ENCODE data around the gene APMAP. TPM values are rescaled to one million over a fixed set of nuclear protein-coding genes. Genes with fewer than 3 reads are reported as not detected.

The APMAP gene
- total and polyA plus RNA-seq, 2 of the 13 experiments (the other 11 are each of a cell fraction or from before 2014, with no cell fraction given) = 168 to 214 TPM

GRCh38 chr20:24962182-24962492, 30.4 kb downstream of the APMAP start (continued):
- no peak for TF ChIP-seq PAXIP1 (CRISPR knock-in tag; conservative IDR thresholded peaks at IDR 0.05)
- TF ChIP-seq FLYWCH1 (CRISPR knock-in tag; IDR thresholded peaks at IDR 0.05) = no peak

- in situ Hi-C loops (cut with HindIII; ENCODE audit: extremely low pct_ligation_motif_present, low pct_unique_long_range_greater_than_20kb) (no loop called here), intact Hi-C loops (cut with micrococcal nuclease; ENCODE audit: unreplicated experiment) (no loop called here)
- no peak overlapping the region for H2AFZ ChIP-seq (ENCODE audit: low read length)
- H3K27me3 ChIP-seq (ENCODE audit: control insufficient read depth in 1 of 2, insufficient read depth in 2 of 2, low read length in 2 of 2) = no peaks in the 10 kb centered on the region
- no peaks in the 10 kb centered on the region for H3K4me1 ChIP-seq (ENCODE audit: insufficient read depth, low read length)
- H3K9me3 ChIP-seq (ENCODE audit: low read length) = no peaks in the 10 kb centered on the region
- no peak overlapping the region for H3K9ac ChIP-seq (ENCODE audit: insufficient read depth, low read depth, low read length)
- ChIA-PET POLR2A (no interaction called here), CTCF (ENCODE audit: low intra/inter-chr PET ratio, low total read pairs) (no interaction called here)
- FAIRE-seq = no peak
- no peaks in the 10 kb centered on the region for H4K20me1 ChIP-seq (ENCODE audit: insufficient read depth, low read length)
- TF ChIP-seq BRD4 (CRISPR knock-in tag; IDR thresholded peaks at IDR 0.05) = no peak
- no peak for TF ChIP-seq ZNF800 (CRISPR knock-in tag; IDR thresholded peaks at IDR 0.05)
- no peak for TF ChIP-seq ZNF337 (CRISPR knock-in tag; IDR thresholded peaks at IDR 0.05; ENCODE audit: borderline replicate concordance, low read depth)
- TF ChIP-seq ZNF773 (CRISPR knock-in tag; IDR thresholded peaks at IDR 0.05; ENCODE audit: borderline replicate concordance) = no peak
- no peak for TF ChIP-seq ZSCAN30 (CRISPR knock-in tag; IDR thresholded peaks at IDR 0.05)
- no peak for TF ChIP-seq ZBTB33 (CRISPR knock-in tag; IDR thresholded peaks at IDR 0.05)
- TF ChIP-seq ZNF557 (CRISPR knock-in tag; IDR thresholded peaks at IDR 0.05) = no peak
- TF ChIP-seq GATAD2A (CRISPR knock-in tag; IDR thresholded peaks at IDR 0.05) = no peak
- H3K79me2 ChIP-seq (ENCODE audit: insufficient read depth, low read length) = no peaks in the 10 kb centered on the region
- no peak overlapping the region for H3K27ac ChIP-seq (ENCODE audit: extremely low read length, insufficient read depth, low read length)
- no peak overlapping the region for H3K4me3 ChIP-seq (replicated peaks in 1 of 3; ENCODE audit: insufficient read depth in 1 of 3, low read depth in 2 of 3, low read length in 3 of 3)
- no peak overlapping the region for H3K4me2 ChIP-seq (ENCODE audit: low read depth, low read length)
- no peak for DNase-seq (ENCODE audit: low spot score)
- H3K36me3 ChIP-seq (replicated peaks in 1 of 2; ENCODE audit: control insufficient read depth in 1 of 2, insufficient read depth in 2 of 2, low read length in 2 of 2) = peaks cover 39 to 67% of the 10 kb centered on the region in 2 experiments
- no peak for ATAC-seq
- BruUV-seq (replicated peaks) = no TSS peak
- 90% methylated on average over 20 of the region's 20 CpGs for WGBS (ENCODE audit: low lambda C conversion rate)
Measured at GRCh38 chr20:24961384-24962181, 31.0 kb downstream of the APMAP start.

All from HepG2 (cell line).